Nucleus accumbens (tissue), 56 donors: ENCODE data around the gene TSC1.
"Not testable (repeated sequence)": the region's sequence is repeated elsewhere in the genome, so short reads cannot be mapped to it uniquely, and the experiment has no call there.

Experiments used
- DNase-seq, 56 donors: peaks; one replicate each; lab custom pipeline; 2025; lab: John Stamatoyannopoulos, UW

TSC1 gene

GRCh38 chr9:132944294-132945185 lies at the start of gene TSC1:
TSS of gene TSC1 (minus strand) at chr9:132944616. CDS start at chr9:132928872, 15,744 bp downstream.
- DNase-seq: peak in 55 of 56 donors; percentile 64 to 99 (median 93)

GRCh38 chr9:132993511-132993939 lies 49.1 kb upstream of the TSC1 start:
- DNase-seq: no peak

GRCh38 chr9:132991351-132992300 lies 47.2 kb upstream of the TSC1 start:
- DNase-seq: no peak

GRCh38 chr9:132990781-132991180 lies 46.4 kb upstream of the TSC1 start:
- no peak for DNase-seq

GRCh38 chr9:132989998-132990557 lies 45.7 kb upstream of the TSC1 start:
- not testable (repeated sequence) for DNase-seq

GRCh38 chr9:132989414-132989996 lies 45.1 kb upstream of the TSC1 start:
- no peak for DNase-seq

- DNase-seq: no peak
Observed at GRCh38 chr9:132989014-132989310, 44.5 kb upstream of the TSC1 start.

- no peak for DNase-seq
Observed at GRCh38 chr9:132988244-132989013, 44.0 kb upstream of the TSC1 start.

- no peak for DNase-seq
Observed at GRCh38 chr9:132986640-132987620, 42.5 kb upstream of the TSC1 start.

- no peak for DNase-seq
Observed at GRCh38 chr9:132986114-132986513, 41.7 kb upstream of the TSC1 start.

GRCh38 chr9:132985489-132985888 lies 41.1 kb upstream of the TSC1 start:
- no peak for DNase-seq

GRCh38 chr9:132985071-132985350 lies 40.6 kb upstream of the TSC1 start:
- no peak for DNase-seq

GRCh38 chr9:132984202-132985070 lies 40.0 kb upstream of the TSC1 start:
- no peak for DNase-seq

- no peak for DNase-seq
Observed at GRCh38 chr9:132983491-132984201, 39.2 kb upstream of the TSC1 start.

GRCh38 chr9:132982458-132982857 lies 38.0 kb upstream of the TSC1 start:
- DNase-seq: no peak

- DNase-seq: no peak
Observed at GRCh38 chr9:132980157-132980556, 35.7 kb upstream of the TSC1 start.

GRCh38 chr9:132978451-132979131 lies 34.2 kb upstream of the TSC1 start, which contains the start of gene GFI1B:
TSS of gene GFI1B (plus strand) at chr9:132978694. CDS start at chr9:132986679, 7,985 bp downstream.
- DNase-seq: no peak
